Spleen (tissue), 11 donors: ENCODE measurements around the gene HPCAL1. TPM values are rescaled to one million over a fixed set of nuclear protein-coding genes. Genes with fewer than 3 reads are reported as not detected.

Experiments
- DNase-seq: peaks from one replicate; pipeline ENCODE4 v3.0.0-alpha.2; 2020
- H3K27ac ChIP-seq, 8 donors: fragments of 200-600 bp; sonication (generic) in 7 of 8; 1 replicate in 4 of 8; 2 replicates in 4 of 8; pipeline versions ENCODE4 v1.5.0 to v1.8.0; 2016 to 2021; ENCODE audit warnings: inconsistent platforms in 4 of 8, mild to moderate bottlenecking in 4 of 8, moderate library complexity in 1 of 8
- H3K27me3 ChIP-seq, 7 donors: fragments of 200-600 bp; sonication (generic) in 6 of 7; replicated peaks in 1 of 7; 1 replicate in 4 of 7; 2 replicates in 3 of 7; pipeline versions ENCODE4 v1.5.0 to v1.8.0; 2016 to 2021; ENCODE audit warnings: inconsistent platforms in 3 of 7, mild to moderate bottlenecking in 1 of 7
- H3K36me3 ChIP-seq, 6 donors: fragments of 200-600 bp; sonication (generic) in 5 of 6; 1 replicate in 4 of 6; 2 replicates in 2 of 6; pipeline versions ENCODE4 v1.5.0 to v1.8.0; 2016 to 2021; ENCODE audit warnings: inconsistent platforms in 2 of 6
- H3K4me1 ChIP-seq, 6 donors: fragments of 200-600 bp; sonication (generic) in 5 of 6; 1 replicate in 3 of 6; 2 replicates in 3 of 6; pipeline versions ENCODE4 v1.5.0 to v1.8.0; 2016 to 2021; ENCODE audit warnings: inconsistent platforms in 3 of 6
- H3K4me3 ChIP-seq, 8 donors: fragments of 200-600 bp; sonication (generic) in 7 of 8; 1 replicate in 4 of 8; 2 replicates in 4 of 8; pipeline versions ENCODE4 v1.5.0 to v1.8.0; 2016 to 2021; ENCODE audit warnings: inconsistent platforms in 4 of 8, mild to moderate bottlenecking in 4 of 8, moderate library complexity in 2 of 8
- H3K9me3 ChIP-seq, 8 donors: fragments of 200-600 bp; sonication (generic) in 7 of 8; 1 replicate in 4 of 8; 2 replicates in 4 of 8; pipeline versions ENCODE4 v1.5.0 to v1.8.0; 2016 to 2021; ENCODE audit warnings: inconsistent platforms in 4 of 8
- CTCF ChIP-seq, 11 experiments: fragments of 200-600 bp in 7 of 11; fragments of 450-650 bp in 4 of 11; sonication (generic) in 4 of 11; IDR thresholded peaks in 8 of 11; conservative IDR thresholded peaks in 3 of 11; 1 replicate in 7 of 11; 2 replicates in 4 of 11; pipeline versions ENCODE4 v1.4.0 to v1.8.0; 2016 to 2021; ENCODE audit warnings: antibody characterized with exemption in 11 of 11, inconsistent platforms in 4 of 11, mild to moderate bottlenecking in 1 of 11
- POLR2A ChIP-seq, 3 donors: fragments of 450-650 bp; IDR thresholded peaks; one replicate each; pipeline ENCODE4 v1.5.1; 2017; ENCODE audit warnings: antibody characterized with exemption in 3 of 3, mild to moderate bottlenecking in 1 of 3
- POLR2AphosphoS5 ChIP-seq, 3 donors: sonication (generic); formaldehyde crosslinking; IDR thresholded peaks; one replicate each; pipeline ENCODE4 v1.5.1; 2017; ENCODE audit warnings: antibody characterized with exemption in 3 of 3
- WGBS, 5 donors: extraction: QIAGEN DNeasy Blood & Tissue Kit in 3 of 5; methylation state at CpG; one replicate each; pipeline versions ENCODE4 v1.1.5 to v1.1.7; 2013 to 2018; 5-methylcytosine and 5-hydroxymethylcytosine counted together
- intact Hi-C: fragments of 100-400 bp; cut with DNase I; formaldehyde crosslinking; loops from one replicate; pipeline ENCODE4 v1.15.0; 2023; ENCODE audit warnings: low total_unique reads
- polyA plus RNA-seq, 3 donors: library from polyadenylated mRNA; stranded (reverse); fragments of 200-250 nt; gene quantifications; one replicate each; pipeline ENCODE4 v1.2.1, GENCODE V29; 2013
- total RNA-seq, 7 donors: library from RNA; depleted of rRNA in 3 of 7; stranded (reverse); fragments of >200 nt in 3 of 7; fragmentation: NEBNext Ultra II Directional in 4 of 7; extraction: Animal tissue kit (Norgen Biotek cat#: 25700) in 4 of 7; gene quantifications; one replicate each; pipeline versions ENCODE4 v1.1.0 to v1.2.1, GENCODE V29; 2016 to 2021
- donor health status: healthy with polysubstance abuse.
- donor health status: DM: no; HTN: no; CAD: no; lungs with moderate emphysema.
- donor health status: DM: no; HTN: no; CAD: no.
- donor health status: Bipolar disorder and iron deficiency.
- donor health status: healthy.
- donor health status: DM: no; HTN: no; CAD: no.
- donor health status: DM: yes; HTN: yes; CAD: no.

HPCAL1 gene
- total and polyA plus RNA-seq, 10 donors = 41.9 to 80.6 (median 57.7) TPM

GRCh38 chr2:10377052-10377746, 74.5 kb downstream of the HPCAL1 start:
- Histone ChIP-seq H3K4me3 (no peak overlapping the region), H3K27ac (peak overlapping the region in 5 of 8 donors; percentile 8 to 83 (median 74)), H3K4me1 (peaks cover 51 to 98% (median 77%) of the 10 kb centered on the region in 6 donors), H3K9me3 (no peaks in the 10 kb centered on the region), H3K27me3 (peaks cover 0 to 15% (median 0%) of the 10 kb centered on the region in 7 donors), H3K36me3 (peaks cover 0 to 29% (median 0%) of the 10 kb centered on the region in 6 donors)
- peak; percentile 79 for DNase-seq
- intact Hi-C loops = no loop called here
- TF ChIP-seq CTCF (IDR thresholded peaks at IDR 0.05 in 8 of 11, conservative IDR thresholded peaks at IDR 0.05 in 3 of 11) = no peak
- TF ChIP-seq POLR2A (IDR thresholded peaks at IDR 0.05) = no peak
- TF ChIP-seq POLR2AphosphoS5 (IDR thresholded peaks at IDR 0.05) = peak in 1 of 3 donors; percentile 61
- WGBS, 5 donors = 85 to 89% (median 88%) methylated on average over 21 of the region's 21 CpGs

- peaks cover 0 to 24% (median 0%) of the 10 kb centered on the region in 6 donors for H3K36me3 ChIP-seq
- WGBS, 5 donors = 78 to 88% (median 82%) methylated on average over 12 of the region's 12 CpGs
- DNase-seq = peak; percentile 80
- intact Hi-C loops = no loop called here
- peak overlapping the region in 5 of 8 donors; percentile 8 to 83 (median 74) for H3K27ac ChIP-seq
- TF ChIP-seq POLR2AphosphoS5 (IDR thresholded peaks at IDR 0.05) = no peak
- no peak for TF ChIP-seq CTCF (IDR thresholded peaks at IDR 0.05 in 8 of 11, conservative IDR thresholded peaks at IDR 0.05 in 3 of 11)
- H3K4me3 ChIP-seq = no peak overlapping the region
- H3K27me3 ChIP-seq = peaks cover 0 to 15% (median 0%) of the 10 kb centered on the region in 7 donors
- peaks cover 56 to 99% (median 82%) of the 10 kb centered on the region in 6 donors for H3K4me1 ChIP-seq
- no peaks in the 10 kb centered on the region for H3K9me3 ChIP-seq
These were observed 75.0 kb downstream of the HPCAL1 start for GRCh38 chr2:10377747-10378085.

- H3K27ac ChIP-seq = peak overlapping the region in 5 of 8 donors; percentile 20 to 85 (median 74)
- H3K36me3 ChIP-seq = peaks cover 0 to 22% (median 0%) of the 10 kb centered on the region in 6 donors
- intact Hi-C loops = no loop called here
- H3K9me3 ChIP-seq = no peaks in the 10 kb centered on the region
- DNase-seq = peak; percentile 86
- WGBS, 5 donors = 25 to 49% (median 35%) methylated on average over 6 to 7 of the region's 7 CpGs
- H3K4me3 ChIP-seq = peak overlapping the region in 1 of 8 donors; percentile 14
- H3K4me1 ChIP-seq = peaks cover 61 to 100% (median 87%) of the 10 kb centered on the region in 6 donors
- TF ChIP-seq CTCF (IDR thresholded peaks at IDR 0.05 in 8 of 11, conservative IDR thresholded peaks at IDR 0.05 in 3 of 11) (no peak), POLR2AphosphoS5 (IDR thresholded peaks at IDR 0.05) (peak in 2 of 3 donors; percentile 66 to 77)
- H3K27me3 ChIP-seq = peaks cover 0 to 15% (median 0%) of the 10 kb centered on the region in 7 donors
These were observed 75.5 kb downstream of the HPCAL1 start for GRCh38 chr2:10378189-10378588.
